Ureter (tissue), 1 donor: Measurements from ENCODE around the gene ROR1. TPM values are rescaled to one million over a fixed set of nuclear protein-coding genes. Genes with fewer than 3 reads are reported as not detected.
"Not testable (repeated sequence)": the region's sequence is repeated elsewhere in the genome, so short reads cannot be mapped to it uniquely, and the experiment has no call there.

ENCODE experiments used
- DNase-seq: peaks from one replicate; pipeline ENCODE4 v3.0.0-alpha.2; 2020; ENCODE audit warnings: low spot score
- total RNA-seq: library from RNA; stranded (reverse); gene quantifications from one replicate; pipeline ENCODE4 v1.2.4, GENCODE V29; 2023
- donor health status: DM: yes; HTN: yes; CAD: no.

Gene ROR1
- total RNA-seq, 1 donor from 2014 or later: 6.2 TPM

- no peak for DNase-seq
Observed at GRCh38 chr1:63794354-63794753, 20.5 kb downstream of the ROR1 start.

- no peak for DNase-seq
Observed at GRCh38 chr1:63794939-63795378, 21.1 kb downstream of the ROR1 start.

- no peak for DNase-seq
Observed at GRCh38 chr1:63795455-63795854, 21.6 kb downstream of the ROR1 start.

- DNase-seq: no peak
Observed at GRCh38 chr1:63797056-63797726, 23.4 kb downstream of the ROR1 start.

GRCh38 chr1:63798284-63798683 is 24.5 kb downstream of the ROR1 start:
- no peak for DNase-seq

GRCh38 chr1:63799307-63799706 is 25.5 kb downstream of the ROR1 start:
- DNase-seq: no peak

GRCh38 chr1:63799820-63800219 is 26.0 kb downstream of the ROR1 start:
- DNase-seq: no peak

- no peak for DNase-seq
Observed at GRCh38 chr1:63802109-63802508, 28.3 kb downstream of the ROR1 start.

- DNase-seq: no peak
Observed at GRCh38 chr1:63804829-63805484, 31.1 kb downstream of the ROR1 start.

GRCh38 chr1:63807046-63807445 is 33.2 kb downstream of the ROR1 start:
- no peak for DNase-seq

- no peak for DNase-seq
Observed at GRCh38 chr1:63810936-63811469, 37.2 kb downstream of the ROR1 start.

- no peak for DNase-seq
Observed at GRCh38 chr1:63812071-63812700, 38.4 kb downstream of the ROR1 start.

GRCh38 chr1:63813829-63814277 is 40.0 kb downstream of the ROR1 start:
- DNase-seq: no peak

- DNase-seq: not testable (repeated sequence)
Observed at GRCh38 chr1:63816217-63816815, 42.5 kb downstream of the ROR1 start.

GRCh38 chr1:63817152-63817667 is 43.4 kb downstream of the ROR1 start:
- no peak for DNase-seq

GRCh38 chr1:63817700-63818099 is 43.9 kb downstream of the ROR1 start:
- no peak for DNase-seq

- no peak for DNase-seq
Observed at GRCh38 chr1:63818567-63819325, 44.9 kb downstream of the ROR1 start.

GRCh38 chr1:63819795-63820194 is 46.0 kb downstream of the ROR1 start:
- DNase-seq: no peak

- DNase-seq: no peak
Observed at GRCh38 chr1:63821091-63822005, 47.5 kb downstream of the ROR1 start.

GRCh38 chr1:63822540-63822939 is 48.7 kb downstream of the ROR1 start:
- no peak for DNase-seq
